ENCODE data around the gene RAP1A.

Gene RAP1A

GRCh38 chr1:111586112-111586511 is 33.5 kb upstream of the RAP1A start:
- Histone ChIP-seq H3K27me3 (replicated peaks; ENCODE audit: control insufficient read depth, insufficient read depth, low read length) (no peaks in the 10 kb centered on the region), H3K4me3 (ENCODE audit: low read length) (no peak overlapping the region), H3K36me3 (ENCODE audit: control insufficient read depth, insufficient read depth, low read length, severe bottlenecking) (no peaks in the 10 kb centered on the region), H3K9me3 (ENCODE audit: control insufficient read depth, low read length) (no peaks in the 10 kb centered on the region), H3K9ac (ENCODE audit: low read length) (no peak overlapping the region), H3K4me1 (ENCODE audit: control insufficient read depth, insufficient read depth, low read length) (no peaks in the 10 kb centered on the region)
- no peak for DNase-seq (ENCODE audit: low read depth)

GRCh38 chr1:111587509-111588174 is 31.9 kb upstream of the RAP1A start:
- H3K36me3 ChIP-seq (ENCODE audit: control insufficient read depth, insufficient read depth, low read length, severe bottlenecking) = no peaks in the 10 kb centered on the region
- peaks cover 10% of the 10 kb centered on the region for H3K4me1 ChIP-seq (ENCODE audit: control insufficient read depth, insufficient read depth, low read length)
- H3K9ac ChIP-seq (ENCODE audit: low read length) = no peak overlapping the region
- H3K4me3 ChIP-seq (ENCODE audit: low read length) = no peak overlapping the region
- H3K9me3 ChIP-seq (ENCODE audit: control insufficient read depth, low read length) = no peaks in the 10 kb centered on the region
- DNase-seq (ENCODE audit: low read depth) = no peak
- H3K27me3 ChIP-seq (replicated peaks; ENCODE audit: control insufficient read depth, insufficient read depth, low read length) = no peaks in the 10 kb centered on the region

- no peak for DNase-seq (ENCODE audit: low read depth)
- no peaks in the 10 kb centered on the region for H3K9me3 ChIP-seq (ENCODE audit: control insufficient read depth, low read length)
- H3K9ac ChIP-seq (ENCODE audit: low read length) = peak overlapping the region; percentile 13
- H3K4me3 ChIP-seq (ENCODE audit: low read length) = no peak overlapping the region
- no peaks in the 10 kb centered on the region for H3K36me3 ChIP-seq (ENCODE audit: control insufficient read depth, insufficient read depth, low read length, severe bottlenecking)
- H3K27me3 ChIP-seq (replicated peaks; ENCODE audit: control insufficient read depth, insufficient read depth, low read length) = no peaks in the 10 kb centered on the region
- peaks cover 24% of the 10 kb centered on the region for H3K4me1 ChIP-seq (ENCODE audit: control insufficient read depth, insufficient read depth, low read length)
These were observed 27.7 kb upstream of the RAP1A start for GRCh38 chr1:111591937-111592336.

GRCh38 chr1:111592389-111593361 is 26.9 kb upstream of the RAP1A start:
- H3K4me3 ChIP-seq (ENCODE audit: low read length) = peak overlapping the region; percentile 59
- DNase-seq (ENCODE audit: low read depth) = peak; percentile 59

GRCh38 chr1:111593403-111594305 is 25.9 kb upstream of the RAP1A start:
- no peaks in the 10 kb centered on the region for H3K9me3 ChIP-seq (ENCODE audit: control insufficient read depth, low read length)
- no peak for DNase-seq (ENCODE audit: low read depth)
- H3K36me3 ChIP-seq (ENCODE audit: control insufficient read depth, insufficient read depth, low read length, severe bottlenecking) = no peaks in the 10 kb centered on the region
- H3K4me1 ChIP-seq (ENCODE audit: control insufficient read depth, insufficient read depth, low read length) = peaks cover 29% of the 10 kb centered on the region
- H3K27me3 ChIP-seq (replicated peaks; ENCODE audit: control insufficient read depth, insufficient read depth, low read length) = no peaks in the 10 kb centered on the region
- H3K9ac ChIP-seq (ENCODE audit: low read length) = peak overlapping the region; percentile 2
- peak overlapping the region; percentile 59 for H3K4me3 ChIP-seq (ENCODE audit: low read length)

More at GRCh38 chr1:111592389-111593361, 26.9 kb upstream of the RAP1A start:
- peak overlapping the region; percentile 13 for H3K9ac ChIP-seq (ENCODE audit: low read length)
- H3K9me3 ChIP-seq (ENCODE audit: control insufficient read depth, low read length) = no peaks in the 10 kb centered on the region
- H3K4me1 ChIP-seq (ENCODE audit: control insufficient read depth, insufficient read depth, low read length) = peaks cover 26% of the 10 kb centered on the region
- H3K36me3 ChIP-seq (ENCODE audit: control insufficient read depth, insufficient read depth, low read length, severe bottlenecking) = no peaks in the 10 kb centered on the region
- no peaks in the 10 kb centered on the region for H3K27me3 ChIP-seq (replicated peaks; ENCODE audit: control insufficient read depth, insufficient read depth, low read length)

- Histone ChIP-seq H3K4me1 (ENCODE audit: control insufficient read depth, insufficient read depth, low read length) (peaks cover 29% of the 10 kb centered on the region), H3K27me3 (replicated peaks; ENCODE audit: control insufficient read depth, insufficient read depth, low read length) (no peaks in the 10 kb centered on the region), H3K9ac (ENCODE audit: low read length) (no peak overlapping the region), H3K9me3 (ENCODE audit: control insufficient read depth, low read length) (no peaks in the 10 kb centered on the region), H3K4me3 (ENCODE audit: low read length) (no peak overlapping the region), H3K36me3 (ENCODE audit: control insufficient read depth, insufficient read depth, low read length, severe bottlenecking) (no peaks in the 10 kb centered on the region)
- no peak for DNase-seq (ENCODE audit: low read depth)
These were observed 25.3 kb upstream of the RAP1A start for GRCh38 chr1:111594306-111594693.

GRCh38 chr1:111595807-111596206 is 23.8 kb upstream of the RAP1A start:
- Histone ChIP-seq H3K9me3 (ENCODE audit: control insufficient read depth, low read length) (no peaks in the 10 kb centered on the region), H3K4me3 (ENCODE audit: low read length) (no peak overlapping the region), H3K4me1 (ENCODE audit: control insufficient read depth, insufficient read depth, low read length) (peaks cover 34% of the 10 kb centered on the region), H3K9ac (ENCODE audit: low read length) (no peak overlapping the region), H3K36me3 (ENCODE audit: control insufficient read depth, insufficient read depth, low read length, severe bottlenecking) (no peaks in the 10 kb centered on the region), H3K27me3 (replicated peaks; ENCODE audit: control insufficient read depth, insufficient read depth, low read length) (no peaks in the 10 kb centered on the region)
- no peak for DNase-seq (ENCODE audit: low read depth)

GRCh38 chr1:111596499-111596898 is 23.1 kb upstream of the RAP1A start:
- no peaks in the 10 kb centered on the region for H3K36me3 ChIP-seq (ENCODE audit: control insufficient read depth, insufficient read depth, low read length, severe bottlenecking)
- no peaks in the 10 kb centered on the region for H3K9me3 ChIP-seq (ENCODE audit: control insufficient read depth, low read length)
- no peak overlapping the region for H3K9ac ChIP-seq (ENCODE audit: low read length)
- no peak for DNase-seq (ENCODE audit: low read depth)
- H3K27me3 ChIP-seq (replicated peaks; ENCODE audit: control insufficient read depth, insufficient read depth, low read length) = no peaks in the 10 kb centered on the region
- peaks cover 34% of the 10 kb centered on the region for H3K4me1 ChIP-seq (ENCODE audit: control insufficient read depth, insufficient read depth, low read length)
- H3K4me3 ChIP-seq (ENCODE audit: low read length) = no peak overlapping the region

- DNase-seq (ENCODE audit: low read depth) = peak; percentile 57
- Histone ChIP-seq H3K9ac (ENCODE audit: low read length) (no peak overlapping the region), H3K4me3 (ENCODE audit: low read length) (peak overlapping the region; percentile 15), H3K36me3 (ENCODE audit: control insufficient read depth, insufficient read depth, low read length, severe bottlenecking) (no peaks in the 10 kb centered on the region), H3K4me1 (ENCODE audit: control insufficient read depth, insufficient read depth, low read length) (peaks cover 26% of the 10 kb centered on the region), H3K9me3 (ENCODE audit: control insufficient read depth, low read length) (no peaks in the 10 kb centered on the region), H3K27me3 (replicated peaks; ENCODE audit: control insufficient read depth, insufficient read depth, low read length) (no peaks in the 10 kb centered on the region)
These were observed 22.2 kb upstream of the RAP1A start for GRCh38 chr1:111597426-111597825.

GRCh38 chr1:111598544-111598943 is 21.0 kb upstream of the RAP1A start:
- peaks cover 15% of the 10 kb centered on the region for H3K4me1 ChIP-seq (ENCODE audit: control insufficient read depth, insufficient read depth, low read length)
- H3K9ac ChIP-seq (ENCODE audit: low read length) = no peak overlapping the region
- no peaks in the 10 kb centered on the region for H3K27me3 ChIP-seq (replicated peaks; ENCODE audit: control insufficient read depth, insufficient read depth, low read length)
- no peak for DNase-seq (ENCODE audit: low read depth)
- no peaks in the 10 kb centered on the region for H3K9me3 ChIP-seq (ENCODE audit: control insufficient read depth, low read length)
- no peaks in the 10 kb centered on the region for H3K36me3 ChIP-seq (ENCODE audit: control insufficient read depth, insufficient read depth, low read length, severe bottlenecking)
- no peak overlapping the region for H3K4me3 ChIP-seq (ENCODE audit: low read length)

Data from adipocyte (in vitro differentiated cells).